ACC112 (cell line): Measurements from ENCODE around the gene PLD1.

Source experiments
- H2AFZ ChIP-seq: fragments of 200-600 bp; sonication (generic); one replicate; pipeline ENCODE4 v1.6.0; 2017; ENCODE audit warnings: antibody characterized with exemption, low read length; ENCODE audit not compliant: unreplicated experiment
- H3K27ac ChIP-seq: fragments of 200-600 bp; sonication (generic); 2 replicates; pipeline ENCODE4 v1.5.1; 2014; ENCODE audit warnings: low read depth, mild to moderate bottlenecking, antibody characterized with exemption, low read length, moderate library complexity
- H3K27me3 ChIP-seq: fragments of 200-600 bp; sonication (generic); 2 replicates; pipeline ENCODE4 v1.6.1; 2014; ENCODE audit warnings: mild to moderate bottlenecking, antibody characterized with exemption, low read length, moderate library complexity, mixed read lengths; ENCODE audit not compliant: insufficient read depth
- H3K36me3 ChIP-seq: fragments of 200-600 bp; sonication (generic); 2 replicates; pipeline ENCODE4 v1.6.1; 2016; ENCODE audit warnings: mild to moderate bottlenecking, antibody characterized with exemption, low read length, moderate library complexity, mixed read lengths; ENCODE audit not compliant: insufficient read depth
- H3K4me1 ChIP-seq: fragments of 200-600 bp; sonication (generic); one replicate; pipeline ENCODE4 v1.6.1; 2016; ENCODE audit warnings: low read length, mixed read lengths; ENCODE audit not compliant: insufficient read depth, unreplicated experiment, control insufficient read depth
- H3K4me3 ChIP-seq: fragments of 200-600 bp; sonication (generic); 2 replicates; pipeline ENCODE4 v1.5.1; 2014; ENCODE audit warnings: mild to moderate bottlenecking, low read depth, low read length
- H3K79me2 ChIP-seq: fragments of 200-600 bp; sonication (generic); one replicate; pipeline ENCODE4 v1.6.0; 2016; ENCODE audit warnings: low read length; ENCODE audit not compliant: control insufficient read depth, unreplicated experiment, insufficient read depth

PLD1 gene

DNA sequence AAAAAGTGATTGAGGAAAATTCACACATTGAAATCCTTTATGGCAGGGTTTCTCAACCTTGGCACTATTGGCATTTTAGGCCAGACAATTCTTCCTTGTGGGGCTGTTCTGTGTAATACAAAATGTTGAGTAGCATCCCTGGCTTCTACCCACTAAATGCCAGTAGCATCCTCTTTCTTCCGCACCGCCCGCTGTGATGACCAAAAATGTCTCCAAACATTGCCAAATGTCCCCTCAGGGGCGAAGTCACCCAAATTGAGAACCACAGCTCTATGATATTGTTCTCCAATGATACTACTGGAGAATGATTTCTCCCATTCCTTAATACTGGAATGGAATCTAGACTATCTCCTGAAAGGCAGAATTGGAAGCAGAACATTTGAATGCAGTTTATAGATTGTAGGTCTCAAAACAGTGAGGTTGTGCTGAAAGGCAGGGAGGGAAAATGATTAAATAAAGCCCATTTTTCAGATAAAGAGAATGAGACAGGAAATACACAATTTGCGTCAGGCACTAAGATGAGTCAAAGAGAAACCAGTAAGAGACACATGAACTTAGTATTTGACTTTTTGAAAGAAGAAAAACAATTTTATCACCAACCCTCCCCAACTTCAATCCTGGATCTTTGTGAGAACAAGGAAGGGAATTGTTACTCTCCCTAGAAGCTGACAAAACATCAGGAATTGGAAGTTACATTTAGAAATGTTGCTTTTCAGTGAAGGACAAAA is 248.5 kb downstream of the PLD1 start:
- Histone ChIP-seq H3K36me3 (no peaks in the 10 kb centered on the region), H3K79me2 (no peaks in the 10 kb centered on the region), H3K27ac (no peak overlapping the region), H3K4me1 (peaks cover 12% of the 10 kb centered on the region), H2AFZ (no peak overlapping the region), H3K4me3 (no peak overlapping the region), H3K27me3 (no peaks in the 10 kb centered on the region)

DNA sequence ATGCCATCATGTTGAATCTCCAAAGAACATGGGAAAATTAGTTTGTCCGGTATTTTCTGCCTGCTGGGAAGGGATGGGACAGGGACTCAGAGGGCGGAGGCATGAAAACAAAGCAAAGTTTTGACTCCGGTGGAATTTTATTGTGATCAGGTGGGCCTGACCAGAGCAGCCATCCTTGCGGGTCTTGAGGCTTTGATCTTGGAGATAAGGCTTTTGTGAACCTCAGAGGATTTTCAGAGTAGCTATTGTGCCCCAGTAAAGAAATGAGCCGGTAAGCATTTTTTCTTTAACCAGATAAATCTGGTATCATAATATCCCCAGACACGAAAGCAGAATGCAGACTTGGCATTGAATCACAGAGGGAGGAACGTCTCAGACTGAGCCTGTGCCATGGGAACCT is 250.7 kb downstream of the PLD1 start:
- Histone ChIP-seq H3K27ac (no peak overlapping the region), H3K36me3 (no peaks in the 10 kb centered on the region), H3K4me1 (no peaks in the 10 kb centered on the region), H2AFZ (no peak overlapping the region), H3K79me2 (no peaks in the 10 kb centered on the region), H3K4me3 (no peak overlapping the region), H3K27me3 (no peaks in the 10 kb centered on the region)

DNA sequence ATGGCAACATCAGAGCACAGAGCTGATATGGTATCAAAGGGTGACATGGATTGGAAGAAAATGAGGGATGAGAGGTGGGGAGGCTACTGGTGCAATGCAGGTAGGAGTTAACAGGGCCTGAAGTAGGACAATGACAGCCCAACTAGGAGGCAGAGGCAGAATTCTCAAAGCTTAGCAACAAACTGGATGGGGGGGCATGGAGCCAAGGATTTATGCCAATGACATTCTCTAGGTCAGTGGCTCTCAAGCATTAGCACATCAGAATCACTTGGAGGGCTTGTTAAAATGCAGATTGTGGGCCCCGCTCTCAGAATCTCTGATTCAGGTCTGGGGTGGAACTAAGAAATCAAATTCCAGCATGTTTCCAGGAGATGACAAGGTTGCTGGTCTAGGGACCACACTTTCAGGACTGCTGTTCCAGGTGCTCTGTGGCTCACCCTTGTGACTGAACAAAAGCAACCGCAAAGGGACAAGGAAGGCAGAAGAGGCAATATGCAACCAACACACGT is 252.0 kb downstream of the PLD1 start:
- no peak overlapping the region for H2AFZ ChIP-seq
- no peaks in the 10 kb centered on the region for H3K27me3 ChIP-seq
- no peaks in the 10 kb centered on the region for H3K4me1 ChIP-seq
- H3K4me3 ChIP-seq = no peak overlapping the region
- H3K79me2 ChIP-seq = no peaks in the 10 kb centered on the region
- H3K36me3 ChIP-seq = no peaks in the 10 kb centered on the region
- no peak overlapping the region for H3K27ac ChIP-seq

- H3K27ac ChIP-seq = no peak overlapping the region
- H3K27me3 ChIP-seq = no peaks in the 10 kb centered on the region
- no peak overlapping the region for H2AFZ ChIP-seq
- no peak overlapping the region for H3K4me3 ChIP-seq
- H3K4me1 ChIP-seq = no peaks in the 10 kb centered on the region
- no peaks in the 10 kb centered on the region for H3K36me3 ChIP-seq
- H3K79me2 ChIP-seq = no peaks in the 10 kb centered on the region
These were observed 253.1 kb downstream of the PLD1 start for GRCh38 chr3:171557173-171557572.

GRCh38 chr3:171556574-171557145 is 253.6 kb downstream of the PLD1 start:
- no peaks in the 10 kb centered on the region for H3K27me3 ChIP-seq
- H3K4me1 ChIP-seq = no peaks in the 10 kb centered on the region
- no peaks in the 10 kb centered on the region for H3K36me3 ChIP-seq
- H3K4me3 ChIP-seq = no peak overlapping the region
- no peaks in the 10 kb centered on the region for H3K79me2 ChIP-seq
- no peak overlapping the region for H2AFZ ChIP-seq
- no peak overlapping the region for H3K27ac ChIP-seq

DNA sequence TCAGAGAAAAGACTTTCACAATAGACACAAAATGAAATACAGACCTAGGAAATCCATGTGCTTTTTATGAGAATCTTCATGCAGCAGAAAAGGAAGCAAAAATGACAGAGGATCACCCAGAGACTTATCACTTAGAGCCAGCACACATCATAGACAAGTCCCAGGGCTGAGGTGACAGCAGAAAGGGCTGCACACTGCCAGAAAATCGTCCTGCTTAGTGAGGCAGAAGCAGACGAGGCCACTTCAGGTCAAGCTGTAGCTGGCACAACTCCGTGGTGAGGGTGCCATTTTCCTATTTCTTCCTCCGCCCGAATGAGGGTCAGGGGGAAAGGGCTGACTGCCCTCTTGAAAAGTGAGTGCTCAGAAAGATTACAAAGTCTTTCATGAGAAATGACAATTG is 254.1 kb downstream of the PLD1 start:
- H3K4me1 ChIP-seq = no peaks in the 10 kb centered on the region
- H2AFZ ChIP-seq = no peak overlapping the region
- no peak overlapping the region for H3K27ac ChIP-seq
- no peaks in the 10 kb centered on the region for H3K36me3 ChIP-seq
- H3K27me3 ChIP-seq = no peaks in the 10 kb centered on the region
- H3K79me2 ChIP-seq = no peaks in the 10 kb centered on the region
- H3K4me3 ChIP-seq = no peak overlapping the region

DNA sequence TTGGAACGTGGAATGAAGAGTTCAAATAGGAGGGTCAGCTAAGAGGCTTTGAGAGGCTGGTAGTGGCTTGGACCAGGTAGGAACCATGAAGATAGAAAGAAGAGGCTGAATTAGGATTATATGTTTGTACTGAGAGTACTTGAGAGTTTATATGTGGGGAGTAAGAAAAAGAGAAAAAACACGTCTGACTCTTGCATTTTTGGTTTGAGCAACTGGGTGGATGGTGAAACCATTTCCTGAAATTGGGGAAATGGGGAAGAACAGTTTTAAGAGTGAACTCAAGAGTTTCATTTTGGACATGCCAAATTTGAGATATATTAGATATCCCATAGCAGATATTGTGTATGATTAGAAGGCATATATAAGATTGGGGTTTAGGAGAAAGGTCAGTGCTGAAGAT is 257.2 kb downstream of the PLD1 start:
- H3K27me3 ChIP-seq = no peaks in the 10 kb centered on the region
- no peak overlapping the region for H3K27ac ChIP-seq
- H3K36me3 ChIP-seq = no peaks in the 10 kb centered on the region
- no peaks in the 10 kb centered on the region for H3K4me1 ChIP-seq
- no peak overlapping the region for H2AFZ ChIP-seq
- H3K4me3 ChIP-seq = no peak overlapping the region
- H3K79me2 ChIP-seq = no peaks in the 10 kb centered on the region

DNA sequence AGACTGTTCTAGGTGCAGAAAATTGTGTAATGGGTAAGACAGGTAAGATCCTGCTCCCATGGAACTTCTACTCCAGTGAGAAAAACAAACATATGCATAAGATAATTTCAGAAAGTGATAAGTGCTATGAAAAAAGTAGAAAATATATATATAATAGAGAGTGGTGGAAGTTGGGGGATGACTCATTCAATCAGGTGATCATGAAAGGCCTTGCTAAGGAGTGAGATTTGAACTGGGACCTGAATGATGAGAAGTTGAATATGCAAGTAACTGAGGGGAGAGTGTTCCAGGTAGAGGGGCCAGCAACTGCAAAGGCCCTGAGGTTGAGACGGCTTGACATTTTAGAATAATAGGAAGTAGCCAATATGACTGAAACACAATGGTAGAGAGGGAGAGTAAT is 257.8 kb downstream of the PLD1 start:
- no peaks in the 10 kb centered on the region for H3K36me3 ChIP-seq
- no peaks in the 10 kb centered on the region for H3K27me3 ChIP-seq
- no peaks in the 10 kb centered on the region for H3K79me2 ChIP-seq
- no peak overlapping the region for H2AFZ ChIP-seq
- H3K4me3 ChIP-seq = no peak overlapping the region
- no peaks in the 10 kb centered on the region for H3K4me1 ChIP-seq
- H3K27ac ChIP-seq = no peak overlapping the region

GRCh38 chr3:171551296-171551695 is 259.0 kb downstream of the PLD1 start:
- no peak overlapping the region for H3K27ac ChIP-seq
- no peaks in the 10 kb centered on the region for H3K36me3 ChIP-seq
- no peaks in the 10 kb centered on the region for H3K27me3 ChIP-seq

More at GRCh38 chr3:171551296-171551695, 259.0 kb downstream of the PLD1 start:
- Histone ChIP-seq H2AFZ (no peak overlapping the region), H3K4me1 (no peaks in the 10 kb centered on the region), H3K79me2 (no peaks in the 10 kb centered on the region), H3K4me3 (no peak overlapping the region)
